Hepatocyte (in vitro differentiated cells): Measurements from ENCODE around the gene AKT2. TPM values are rescaled to one million over a fixed set of nuclear protein-coding genes. Genes with fewer than 3 reads are reported as not detected.
A peak's percentile ranks its signal among the peaks of the same experiment; 100 is the strongest.

ENCODE experiments used
- DNase-seq: peaks from one replicate; pipeline ENCODE4 v3.0.0-alpha.2; 2016; ENCODE audit warnings: low spot score
- H2AFZ ChIP-seq: fragments of 200-600 bp; sonication (generic); 2 replicates; pipeline ENCODE4 v1.6.0; 2016; ENCODE audit warnings: antibody characterized with exemption, mild to moderate bottlenecking
- H3K27ac ChIP-seq: fragments of 200-600 bp; sonication (generic); 2 replicates; pipeline ENCODE4 v1.5.1; 2016; ENCODE audit warnings: mild to moderate bottlenecking
- H3K27me3 ChIP-seq: fragments of 200-600 bp; sonication (generic); 2 replicates; pipeline ENCODE4 v1.6.1; 2016
- H3K36me3 ChIP-seq: fragments of 200-600 bp; sonication (generic); replicated peaks from 2 replicates; pipeline ENCODE4 v1.5.1; 2016; ENCODE audit warnings: low read depth; ENCODE audit not compliant: insufficient read depth
- H3K4me1 ChIP-seq: fragments of 200-600 bp; sonication (generic); 2 replicates; pipeline ENCODE4 v1.5.1; 2016; ENCODE audit warnings: mild to moderate bottlenecking, moderate library complexity; ENCODE audit not compliant: insufficient read depth
- H3K4me2 ChIP-seq: fragments of 200-600 bp; sonication (generic); 2 replicates; pipeline ENCODE4 v1.6.0; 2016
- H3K4me3 ChIP-seq: fragments of 200-600 bp; sonication (generic); 2 replicates; pipeline ENCODE4 v1.5.1; 2016; ENCODE audit warnings: mild to moderate bottlenecking
- H3K79me2 ChIP-seq: fragments of 200-600 bp; sonication (generic); 2 replicates; pipeline ENCODE4 v1.6.0; 2017; ENCODE audit warnings: mild to moderate bottlenecking
- H3K9me2 ChIP-seq: fragments of 200-600 bp; sonication (generic); replicated peaks from 2 replicates; pipeline ENCODE4 v1.6.0; 2017; ENCODE audit warnings: mild to moderate bottlenecking; ENCODE audit not compliant: insufficient read depth
- H3K9me3 ChIP-seq: fragments of 200-600 bp; sonication (generic); 2 replicates; pipeline ENCODE4 v1.5.1; 2016; ENCODE audit warnings: low read depth, mild to moderate bottlenecking
- H4K20me1 ChIP-seq: fragments of 200-600 bp; sonication (generic); 2 replicates; pipeline ENCODE4 v1.6.0; 2016; ENCODE audit warnings: mild to moderate bottlenecking; ENCODE audit not compliant: insufficient read depth, poor library complexity, severe bottlenecking
- EZH2 ChIP-seq: fragments of 200-600 bp; sonication (generic); IDR thresholded peaks from 2 replicates; pipeline ENCODE4 v1.6.1; 2016; ENCODE audit warnings: antibody characterized with exemption, mild to moderate bottlenecking, borderline replicate concordance
- EZH2phosphoT487 ChIP-seq: fragments of 200-600 bp; sonication (generic); IDR thresholded peaks from one replicate; pipeline ENCODE4 v1.6.1; 2018; ENCODE audit warnings: antibody characterized with exemption, mild to moderate bottlenecking, low read depth, moderate library complexity; ENCODE audit not compliant: unreplicated experiment, severe bottlenecking
- WGBS: methylation state at CpG from one replicate; pipeline ENCODE4 v1.1.6; 2016; ENCODE audit warnings: low lambda C conversion rate; ENCODE audit errors: missing lambda C conversion rate; 5-methylcytosine and 5-hydroxymethylcytosine counted together
- polyA plus RNA-seq: library from polyadenylated mRNA; unstranded; fragments of >200 nt; fragmentation: Nextera tagmentation; extraction: Ambion mirVana; gene quantifications from 2 replicates; pipeline ENCODE4 v1.2.1, GENCODE V29; 2016
- total RNA-seq: library from RNA; depleted of rRNA; stranded (reverse); fragments of >200 nt; gene quantifications from 2 replicates; pipeline ENCODE4 v1.2.3, GENCODE V29; 2014
- TF ChIP-seq, protein P1 (sequence below): fragments of 200-600 bp; sonication (generic); IDR thresholded peaks from 2 replicates; pipeline ENCODE4 v1.5.1; 2016; ENCODE audit warnings: antibody characterized with exemption, mild to moderate bottlenecking; ENCODE audit not compliant: poor library complexity

AKT2 gene
- total and polyA plus RNA-seq, 2 experiments from 2014 or later, result 54.9 to 106 TPM

DNA sequence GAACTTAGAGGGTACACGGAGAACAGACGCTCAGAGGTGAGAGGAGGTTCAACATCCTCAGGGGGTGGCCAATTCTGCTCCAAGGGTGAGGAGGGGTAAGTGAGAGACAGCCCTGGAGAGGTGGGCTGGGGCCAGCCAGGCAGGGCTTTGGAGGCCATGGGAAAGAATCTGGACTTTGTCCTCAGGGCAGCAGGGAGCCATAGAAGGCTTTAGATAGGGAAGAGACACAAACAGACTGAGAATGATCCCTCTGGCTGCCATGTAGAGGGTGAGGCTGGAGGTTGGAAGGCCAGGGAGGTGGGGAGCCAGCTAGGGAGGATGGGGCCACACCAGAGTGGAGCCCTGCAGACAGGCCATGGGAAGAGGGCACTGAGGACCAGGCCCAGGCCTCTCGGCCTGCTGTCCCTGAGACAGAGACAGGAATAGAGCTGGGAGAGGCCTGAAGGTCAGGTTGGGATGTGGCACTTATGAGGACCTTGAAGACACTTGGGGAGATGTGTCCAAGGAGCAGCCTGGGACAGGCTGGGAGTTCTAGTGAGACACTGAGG, 29.5 kb downstream of the AKT2 start:
- WGBS, result 83% methylated on average over 3 of the region's 3 CpGs
- TF ChIP-seq, protein P1, sequence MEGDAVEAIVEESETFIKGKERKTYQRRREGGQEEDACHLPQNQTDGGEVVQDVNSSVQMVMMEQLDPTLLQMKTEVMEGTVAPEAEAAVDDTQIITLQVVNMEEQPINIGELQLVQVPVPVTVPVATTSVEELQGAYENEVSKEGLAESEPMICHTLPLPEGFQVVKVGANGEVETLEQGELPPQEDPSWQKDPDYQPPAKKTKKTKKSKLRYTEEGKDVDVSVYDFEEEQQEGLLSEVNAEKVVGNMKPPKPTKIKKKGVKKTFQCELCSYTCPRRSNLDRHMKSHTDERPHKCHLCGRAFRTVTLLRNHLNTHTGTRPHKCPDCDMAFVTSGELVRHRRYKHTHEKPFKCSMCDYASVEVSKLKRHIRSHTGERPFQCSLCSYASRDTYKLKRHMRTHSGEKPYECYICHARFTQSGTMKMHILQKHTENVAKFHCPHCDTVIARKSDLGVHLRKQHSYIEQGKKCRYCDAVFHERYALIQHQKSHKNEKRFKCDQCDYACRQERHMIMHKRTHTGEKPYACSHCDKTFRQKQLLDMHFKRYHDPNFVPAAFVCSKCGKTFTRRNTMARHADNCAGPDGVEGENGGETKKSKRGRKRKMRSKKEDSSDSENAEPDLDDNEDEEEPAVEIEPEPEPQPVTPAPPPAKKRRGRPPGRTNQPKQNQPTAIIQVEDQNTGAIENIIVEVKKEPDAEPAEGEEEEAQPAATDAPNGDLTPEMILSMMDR, result no peak
- TF ChIP-seq EZH2 (no peak), EZH2phosphoT487 (no peak)
- no peaks in the 10 kb centered on the region for H3K4me1 ChIP-seq
- peaks cover 56% of the 10 kb centered on the region for H3K79me2 ChIP-seq
- H3K4me2 ChIP-seq, result no peak overlapping the region
- H4K20me1 ChIP-seq, result peaks cover 27% of the 10 kb centered on the region
- no peaks in the 10 kb centered on the region for H3K9me2 ChIP-seq
- no peak for DNase-seq
- H3K36me3 ChIP-seq, result no peaks in the 10 kb centered on the region
- H2AFZ ChIP-seq, result no peak overlapping the region
- no peaks in the 10 kb centered on the region for H3K27me3 ChIP-seq
- H3K9me3 ChIP-seq, result no peaks in the 10 kb centered on the region
- H3K27ac ChIP-seq, result no peak overlapping the region
- no peak overlapping the region for H3K4me3 ChIP-seq

DNA sequence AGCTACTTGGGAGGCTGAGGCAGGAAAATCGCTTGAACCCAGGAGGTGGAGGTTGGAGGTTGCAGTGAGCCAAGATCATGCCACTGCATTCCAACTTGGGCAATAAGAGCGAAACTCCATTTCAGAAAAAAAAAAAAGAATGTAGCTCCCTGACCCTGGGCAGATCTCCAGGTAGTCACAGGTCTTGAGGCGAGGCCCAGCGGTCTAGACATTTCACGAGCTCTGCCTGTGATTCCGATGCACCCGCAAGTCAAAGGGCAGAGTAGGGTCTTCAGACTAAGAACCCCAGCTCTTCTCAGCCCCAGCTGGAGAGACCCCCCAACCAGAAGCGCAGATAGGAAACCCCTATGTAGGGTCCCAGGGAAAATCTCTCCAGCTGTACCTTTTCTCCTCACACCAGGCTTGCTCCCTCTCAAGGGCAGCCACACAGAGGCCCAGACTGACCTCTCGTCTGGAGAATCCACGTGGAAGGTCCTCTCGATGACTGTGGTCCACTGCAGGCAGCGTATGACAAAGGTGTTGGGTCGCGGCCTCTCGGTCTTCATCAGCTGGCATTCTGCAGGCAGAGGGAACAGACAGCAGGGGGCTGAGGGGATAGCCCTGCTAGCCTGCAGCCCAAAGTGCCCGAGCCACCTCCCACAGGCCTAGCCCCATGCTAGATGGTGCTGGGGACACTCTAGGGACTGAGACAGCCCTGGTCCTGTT, 30.3 kb downstream of the AKT2 start:
- Histone ChIP-seq H3K36me3 (no peaks in the 10 kb centered on the region), H3K9me3 (no peaks in the 10 kb centered on the region), H3K79me2 (peaks cover 52% of the 10 kb centered on the region), H3K4me2 (no peak overlapping the region), H3K4me1 (no peaks in the 10 kb centered on the region), H4K20me1 (peaks cover 29% of the 10 kb centered on the region), H3K27me3 (no peaks in the 10 kb centered on the region), H3K4me3 (no peak overlapping the region), H3K9me2 (no peaks in the 10 kb centered on the region), H3K27ac (no peak overlapping the region), H2AFZ (no peak overlapping the region)
- 97% methylated on average over 16 of the region's 16 CpGs for WGBS
- no peak for DNase-seq
- TF ChIP-seq EZH2phosphoT487 (no peak), EZH2 (no peak)
- TF ChIP-seq, protein P1, result no peak

DNA sequence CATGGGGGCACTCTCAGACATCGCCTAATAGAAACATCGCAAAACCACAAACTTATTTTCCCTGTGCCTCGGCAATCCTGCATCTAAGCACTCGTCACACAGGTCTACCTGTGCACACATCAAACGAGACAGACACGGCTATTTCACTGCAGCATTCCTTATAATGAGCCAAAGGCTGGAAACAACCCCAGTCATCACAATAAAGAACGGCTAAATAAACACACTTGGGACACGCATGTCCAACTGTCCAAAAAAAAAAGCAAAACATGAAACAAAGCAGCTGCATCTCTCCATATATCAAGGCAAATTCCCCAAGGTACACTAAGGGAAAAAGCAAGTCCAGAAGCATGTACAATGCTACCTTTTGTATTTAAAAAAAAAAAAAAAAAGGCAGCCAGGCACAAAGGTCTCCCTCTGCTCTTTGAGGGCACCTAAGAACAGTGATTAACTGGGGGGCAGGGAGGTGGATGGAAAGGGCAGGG, 31.5 kb downstream of the AKT2 start:
- Histone ChIP-seq H3K4me2 (no peak overlapping the region), H2AFZ (no peak overlapping the region), H3K9me3 (no peaks in the 10 kb centered on the region), H3K27me3 (no peaks in the 10 kb centered on the region), H3K36me3 (no peaks in the 10 kb centered on the region), H3K79me2 (peaks cover 40% of the 10 kb centered on the region), H3K4me1 (no peaks in the 10 kb centered on the region), H3K4me3 (no peak overlapping the region), H3K27ac (peak overlapping the region; percentile 31), H3K9me2 (no peaks in the 10 kb centered on the region), H4K20me1 (peaks cover 22% of the 10 kb centered on the region)
- no peak for TF ChIP-seq EZH2
- TF ChIP-seq, protein P1, result no peak
- no peak for TF ChIP-seq EZH2phosphoT487
- no peak for DNase-seq
- WGBS, result 79% methylated on average over 8 of the region's 8 CpGs
